IMR-90 (cell line): ENCODE data around the gene LZTS3. TPM values are rescaled to one million over a fixed set of nuclear protein-coding genes. Genes with fewer than 3 reads are reported as not detected.

Source experiments
- ATAC-seq: fragments of 200-7000 bp; cut with Tn5 transposase; 2 replicates; pipeline ENCODE4 v1.9.1; 2020; ENCODE audit warnings: low read depth, mild to moderate bottlenecking, moderate library complexity
- BruUV-seq: library from RNA; stranded (reverse); fragments of 400-500 nt; replicated peaks from 2 replicates; lab custom pipeline; 2021; lab: Mats Ljungman, UMichigan
- CTCF ChIA-PET: fragments of 300-600 bp; formaldehyde crosslinking; extraction: SDS; loops from one replicate; lab custom pipeline; 2021; ENCODE audit warnings: antibody characterized with exemption; lab: Yijun Ruan, JAX
- POLR2A ChIA-PET: fragments of 300-600 bp; sonication (Branson Sonifier 250); formaldehyde crosslinking; loops from one replicate; lab custom pipeline; 2022; ENCODE audit warnings: antibody characterized with exemption; ENCODE audit not compliant: unreplicated experiment; lab: Charles Lee
- DNase-seq: peaks from one replicate; pipeline ENCODE4 v3.0.0; 2013
- H2AFZ ChIP-seq: replicated peaks from 2 replicates; pipeline ENCODE3; 2013; ENCODE audit warnings: low read length, mild to moderate bottlenecking; ENCODE audit not compliant: poor library complexity
- H2AK5ac ChIP-seq: 2 replicates; pipeline ENCODE4 v1.6.1; 2013; ENCODE audit warnings: low read depth, low read length, inconsistent platforms
- H2AK9ac ChIP-seq: replicated peaks from 2 replicates; pipeline ENCODE3; 2013; ENCODE audit warnings: mild to moderate bottlenecking, low read depth, low read length, moderate library complexity; ENCODE audit not compliant: poor library complexity
- H2BK120ac ChIP-seq: 2 replicates; pipeline ENCODE4 v1.6.1; 2013; ENCODE audit warnings: low read depth, low read length, inconsistent platforms
- H2BK15ac ChIP-seq: 3 replicates; pipeline ENCODE4 v1.6.1; 2013; ENCODE audit warnings: low read depth, low read length, inconsistent platforms
- H2BK20ac ChIP-seq: 2 replicates; pipeline ENCODE4 v1.6.1; 2013; ENCODE audit warnings: low read depth, mild to moderate bottlenecking, inconsistent platforms, low read length, moderate library complexity
- H2BK5ac ChIP-seq: 2 replicates; pipeline ENCODE4 v1.6.1; 2013; ENCODE audit warnings: mild to moderate bottlenecking, low read depth, low read length, inconsistent platforms; ENCODE audit not compliant: poor library complexity, severe bottlenecking
- H3K14ac ChIP-seq: replicated peaks from 2 replicates; pipeline ENCODE4 v1.6.1; 2013; ENCODE audit warnings: low read depth, low read length, inconsistent platforms
- H3K18ac ChIP-seq: 2 replicates; pipeline ENCODE4 v1.6.1; 2013; ENCODE audit warnings: low read depth, low read length, control low read depth
- H3K23ac ChIP-seq: 2 replicates; pipeline ENCODE4 v1.6.1; 2013; ENCODE audit warnings: low read depth, low read length, inconsistent platforms
- H3K27ac ChIP-seq: 2 replicates; pipeline ENCODE4 v1.5.1; 2013; ENCODE audit warnings: mild to moderate bottlenecking, control low read depth, low read length; ENCODE audit not compliant: insufficient read depth
- H3K27me3 ChIP-seq: 2 replicates; pipeline ENCODE4 v1.6.1; 2013; ENCODE audit warnings: low read length; ENCODE audit not compliant: control insufficient read depth, insufficient read depth
- H3K36me3 ChIP-seq: 2 replicates; pipeline ENCODE4 v1.6.1; 2013; ENCODE audit warnings: low read length, mixed read lengths; ENCODE audit not compliant: control insufficient read depth, insufficient read depth
- H3K4ac ChIP-seq: 2 replicates; pipeline ENCODE4 v1.6.1; 2013; ENCODE audit warnings: low read depth, low read length, inconsistent platforms
- H3K4me1 ChIP-seq: 2 replicates; pipeline ENCODE4 v1.6.1; 2013; ENCODE audit warnings: low read length, mixed read lengths; ENCODE audit not compliant: control insufficient read depth, insufficient read depth
- H3K4me2 ChIP-seq: 2 replicates; pipeline ENCODE4 v1.6.1; 2013; ENCODE audit warnings: low read depth, mild to moderate bottlenecking, control low read depth, low read length, moderate library complexity
- H3K4me3 ChIP-seq: 2 replicates; pipeline ENCODE4 v1.5.1; 2013; ENCODE audit warnings: low read depth, mild to moderate bottlenecking, control low read depth, low read length, moderate library complexity; ENCODE audit not compliant: insufficient read depth
- H3K56ac ChIP-seq: 2 replicates; pipeline ENCODE4 v1.6.1; 2013; ENCODE audit warnings: low read length, inconsistent platforms; ENCODE audit not compliant: insufficient read depth; ENCODE audit errors: extremely low read depth
- H3K79me1 ChIP-seq, 2 experiments: 2 replicates each; pipeline ENCODE4 v1.6.1; 2013; ENCODE audit warnings: low read length in 2 of 2, inconsistent platforms in 1 of 2, low read depth in 1 of 2
- H3K9ac ChIP-seq: 2 replicates; pipeline ENCODE4 v1.6.1; 2013; ENCODE audit warnings: low read depth, low read length, control low read depth
- H3K9me1 ChIP-seq: 2 replicates; pipeline ENCODE4 v1.6.1; 2013; ENCODE audit warnings: low read length, inconsistent platforms; ENCODE audit not compliant: insufficient read depth
- H3K9me3 ChIP-seq: 2 replicates; pipeline ENCODE4 v1.6.1; 2013; ENCODE audit warnings: low read length; ENCODE audit not compliant: control insufficient read depth, insufficient read depth
- H4K20me1 ChIP-seq: 2 replicates; pipeline ENCODE4 v1.6.1; 2013; ENCODE audit warnings: low read length, inconsistent platforms; ENCODE audit not compliant: insufficient read depth
- H4K5ac ChIP-seq: 2 replicates; pipeline ENCODE4 v1.6.1; 2013; ENCODE audit warnings: mild to moderate bottlenecking, low read depth, low read length, control low read depth
- H4K8ac ChIP-seq, 2 experiments: 2 replicates each; pipeline ENCODE4 v1.6.1; 2013; ENCODE audit warnings: low read depth in 2 of 2, low read length in 2 of 2, control low read depth in 1 of 2, inconsistent platforms in 1 of 2
- H4K91ac ChIP-seq: 2 replicates; pipeline ENCODE4 v1.6.1; 2013; ENCODE audit warnings: low read depth, low read length, inconsistent platforms; ENCODE audit not compliant: insufficient read depth
- CEBPB ChIP-seq: IDR thresholded peaks from 2 replicates; pipeline ENCODE4 v1.6.1; 2012; ENCODE audit warnings: low read depth, low read length, improper control_type of control experiment
- CHD1 ChIP-seq: IDR thresholded peaks from 2 replicates; pipeline ENCODE4 v1.6.1; 2012; ENCODE audit warnings: low read depth, low read length, improper control_type of control experiment
- MAZ ChIP-seq: IDR thresholded peaks from 2 replicates; pipeline ENCODE4 v1.6.1; 2012; ENCODE audit warnings: low read depth, mild to moderate bottlenecking, low read length, improper control_type of control experiment, moderate library complexity, borderline replicate concordance
- RFX5 ChIP-seq: IDR thresholded peaks from 2 replicates; pipeline ENCODE4 v1.8.0; 2012; ENCODE audit warnings: low read depth, mild to moderate bottlenecking, low read length, moderate library complexity
- WGBS, 2 experiments: methylation state at CpG; one replicate each; pipeline versions ENCODE4 v1.1.5 to v1.1.7; 2013; ENCODE audit warnings: missing lambda C conversion rate in 2 of 2; ENCODE audit not compliant: insufficient read length in 1 of 2; ENCODE audit errors: extremely low coverage in 2 of 2; 5-methylcytosine and 5-hydroxymethylcytosine counted together
- dilution Hi-C: fragments of 300-500 bp; cut with HindIII; formaldehyde crosslinking; loops from one replicate; pipeline ENCODE4 v1.14.3; 2018; ENCODE audit warnings: low sequenced_read_pairs; ENCODE audit not compliant: unreplicated experiment
- in situ Hi-C: fragments of 300-500 bp; cut with MboI; formaldehyde crosslinking; loops from 3 replicates; pipeline ENCODE4 v1.14.3; 2019; ENCODE audit warnings: low sequenced_read_pairs, inconsistent platforms, mixed read lengths
- intact Hi-C: fragments of 100-400 bp; cut with micrococcal nuclease; formaldehyde crosslinking; loops from 2 replicates; pipeline ENCODE4 v1.10.0; 2022
- polyA plus RNA-seq, 3 experiments: library from polyadenylated mRNA; depleted of rRNA; stranded (reverse); fragments of >200 nt; gene quantifications; 2 replicates each; pipeline ENCODE4 v1.2.3, GENCODE V29; 2012; ENCODE audit warnings: low replicate concordance in 1 of 3
- total RNA-seq: library from RNA; depleted of rRNA; stranded (reverse); fragments of >200 nt; gene quantifications from 2 replicates; pipeline ENCODE4 v1.2.3, GENCODE V29; 2012

LZTS3 gene
- total and polyA plus RNA-seq, 2 of the 4 experiments (the other 2 are of a cell fraction) = 1.4 to 3.2 TPM

DNA sequence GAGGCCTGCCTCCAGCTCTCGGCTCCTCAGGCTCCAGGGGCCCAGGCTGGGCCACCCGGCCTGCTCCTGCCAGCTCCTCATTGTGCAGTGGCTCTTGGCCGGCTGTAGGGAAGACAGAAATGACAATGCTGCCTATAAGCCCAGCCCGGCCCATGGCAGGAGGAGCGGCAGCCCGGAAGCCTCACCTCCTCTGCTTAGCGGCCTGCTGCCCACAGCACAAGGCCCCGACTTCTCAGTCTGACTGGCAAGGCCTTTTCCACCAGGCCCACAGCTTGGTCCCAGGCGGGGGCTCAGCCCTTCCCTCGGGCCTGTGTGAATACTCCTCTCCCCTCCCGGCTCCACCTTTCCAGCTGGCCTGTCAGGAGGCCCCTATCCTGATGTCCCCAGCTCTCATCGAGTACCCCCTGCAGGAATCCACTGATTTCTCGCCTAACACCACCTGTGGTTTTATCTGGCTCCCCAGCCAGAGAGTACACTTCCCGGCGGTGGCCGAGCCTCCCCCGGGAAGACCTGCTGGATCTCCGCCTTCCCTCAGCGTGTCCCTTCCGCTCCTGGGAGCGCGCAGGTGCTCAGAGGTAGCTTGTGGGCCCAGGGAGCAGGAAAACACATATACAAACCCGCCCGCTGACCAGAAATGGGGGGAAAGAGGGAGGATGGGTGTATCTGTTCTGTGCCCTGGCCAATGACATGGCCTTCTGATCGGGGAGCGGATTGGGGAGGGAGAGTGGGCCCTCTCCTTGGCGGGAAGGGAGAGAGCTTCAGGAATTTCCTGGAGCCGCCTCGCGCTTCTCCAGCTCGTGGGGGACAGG, 30.2 kb upstream of the LZTS3 start:
- Histone ChIP-seq H4K8ac (peak overlapping the region; percentile 25 to 96), H2AK5ac (peak overlapping the region; percentile 72), H2BK20ac (no peak overlapping the region), H4K20me1 (no peaks in the 10 kb centered on the region), H3K9me3 (no peaks in the 10 kb centered on the region), H3K4me1 (peaks cover 7% of the 10 kb centered on the region), H3K56ac (0 out of 2 replicates have a peak overlapping the region, but pooled peaks have one; percentile 27), H2AK9ac (peak overlapping the region; percentile 96), H4K5ac (peak overlapping the region; percentile 6), H2BK15ac (no peak overlapping the region), H3K23ac (peak overlapping the region; percentile 71; the same call in 1 of the 2 replicates), H2BK5ac (no peak overlapping the region), H3K9me1 (peaks cover 3% of the 10 kb centered on the region; the same call in 1 of the 2 replicates), H3K9ac (peak overlapping the region; percentile 35), H3K14ac (peak overlapping the region; percentile 47), H4K91ac (peak overlapping the region; percentile 86), H2AFZ (peak overlapping the region; percentile 94), H3K4me3 (peak overlapping the region; percentile 83), H3K4me2 (peak overlapping the region; percentile 84), H3K36me3 (peaks cover 17% of the 10 kb centered on the region), H3K27ac (peak overlapping the region; percentile 87), H3K27me3 (no peaks in the 10 kb centered on the region), H3K79me1 (peaks cover 20 to 40% of the 10 kb centered on the region in 2 experiments), H2BK120ac (no peak overlapping the region), H3K18ac (no peak overlapping the region), H3K4ac (peak overlapping the region; percentile 85)
- intact Hi-C loops = no loop called here
- ChIA-PET CTCF (interaction anchor here (0.6 kb wide), 1 partner anchor 148 kb away, joined by 3 read pairs; no protein-coding TSS in a partner anchor), POLR2A (no interaction called here)
- DNase-seq = no peak
- in situ Hi-C loops = no loop called here
- peak; percentile 28 for ATAC-seq
- WGBS, 2 experiments = 28% methylated on average over 9 of the region's 31 CpGs; no CpG with 5 or more reads in 1 of the 2 experiments
- no peak for TF ChIP-seq CEBPB
- no peak for TF ChIP-seq RFX5
- TF ChIP-seq MAZ = peak; percentile 32; the same call in 1 of the 2 replicates
- TF ChIP-seq CHD1 = no peak
- no TSS peak for BruUV-seq
- dilution Hi-C loops = no loop called here
